Ovary (tissue), 3 donors: Measurements from ENCODE around the gene DMRTB1.

Experiments used
- EP300 ChIP-seq: sonication (generic); formaldehyde crosslinking; IDR thresholded peaks from one replicate; pipeline ENCODE4 v1.6.1; 2017; ENCODE audit warnings: antibody characterized with exemption
- TF ChIP-seq, protein P1 (sequence below), 3 donors: fragments of 450-650 bp in 2 of 3; fragments of 200-600 bp in 1 of 3; IDR thresholded peaks; one replicate each; pipeline versions ENCODE4 v1.5.1 to v1.8.0; 2016 to 2022; ENCODE audit warnings: antibody characterized with exemption in 3 of 3, mild to moderate bottlenecking in 1 of 3
- donor health status: DM: no; HTN: no; CAD: no.

DNA sequence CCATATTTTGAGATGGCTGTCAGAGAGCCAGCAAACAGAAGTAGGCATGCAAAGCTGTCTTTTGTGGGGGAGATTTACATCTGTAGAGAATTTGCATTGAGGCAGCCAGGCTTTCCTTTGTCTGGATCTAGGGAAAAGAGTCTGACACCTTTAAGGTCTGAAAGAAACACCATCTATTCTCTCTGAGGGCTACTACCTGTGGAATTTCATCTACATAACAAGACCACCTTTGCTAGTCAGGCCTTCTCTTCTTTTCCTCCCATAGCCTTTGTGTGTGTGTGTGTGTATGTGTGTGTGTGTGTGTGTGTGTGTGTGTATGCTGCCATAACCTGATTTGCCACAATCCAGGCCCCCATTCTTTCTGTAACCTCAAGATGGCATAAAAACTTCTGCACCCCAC lies 28.4 kb upstream of the DMRTB1 start:
- TF ChIP-seq, protein P1, sequence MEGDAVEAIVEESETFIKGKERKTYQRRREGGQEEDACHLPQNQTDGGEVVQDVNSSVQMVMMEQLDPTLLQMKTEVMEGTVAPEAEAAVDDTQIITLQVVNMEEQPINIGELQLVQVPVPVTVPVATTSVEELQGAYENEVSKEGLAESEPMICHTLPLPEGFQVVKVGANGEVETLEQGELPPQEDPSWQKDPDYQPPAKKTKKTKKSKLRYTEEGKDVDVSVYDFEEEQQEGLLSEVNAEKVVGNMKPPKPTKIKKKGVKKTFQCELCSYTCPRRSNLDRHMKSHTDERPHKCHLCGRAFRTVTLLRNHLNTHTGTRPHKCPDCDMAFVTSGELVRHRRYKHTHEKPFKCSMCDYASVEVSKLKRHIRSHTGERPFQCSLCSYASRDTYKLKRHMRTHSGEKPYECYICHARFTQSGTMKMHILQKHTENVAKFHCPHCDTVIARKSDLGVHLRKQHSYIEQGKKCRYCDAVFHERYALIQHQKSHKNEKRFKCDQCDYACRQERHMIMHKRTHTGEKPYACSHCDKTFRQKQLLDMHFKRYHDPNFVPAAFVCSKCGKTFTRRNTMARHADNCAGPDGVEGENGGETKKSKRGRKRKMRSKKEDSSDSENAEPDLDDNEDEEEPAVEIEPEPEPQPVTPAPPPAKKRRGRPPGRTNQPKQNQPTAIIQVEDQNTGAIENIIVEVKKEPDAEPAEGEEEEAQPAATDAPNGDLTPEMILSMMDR (IDR thresholded peaks at IDR 0.05): no peak
- no peak for TF ChIP-seq EP300
